WTC11 (cell line): Measurements from ENCODE around the gene ASCC1. TPM values are rescaled to one million over a fixed set of nuclear protein-coding genes. Genes with fewer than 3 reads are reported as not detected.

Experiments
- ATAC-seq: fragments of 200-7000 bp; cut with Tn5 transposase; 2 replicates; pipeline ENCODE4 v1.10.0; 2021; ENCODE audit warnings: mild to moderate bottlenecking, moderate library complexity
- CTCF ChIA-PET: fragments of 300-600 bp; sonication (Branson Sonifier 250); formaldehyde crosslinking; loops from one replicate; lab custom pipeline; 2021; ENCODE audit warnings: antibody characterized with exemption; lab: Charles Lee
- POLR2A ChIA-PET: fragments of 350-600 bp; sonication (Branson Sonifier 250); formaldehyde crosslinking; loops from one replicate; lab custom pipeline; 2021; ENCODE audit warnings: antibody characterized with exemption; lab: Charles Lee
- DNase-seq: peaks from one replicate; pipeline ENCODE4 v3.0.0; 2021; ENCODE audit warnings: low spot score
- H3K27ac Mint-ChIP-seq: 2 replicates; pipeline ENCODE4 v1.8.0; 2021; ENCODE audit warnings: mixed read lengths
- H3K27me3 Mint-ChIP-seq: 2 replicates; pipeline ENCODE4 v1.8.0; 2021; ENCODE audit warnings: low read depth, mild to moderate bottlenecking, moderate library complexity, mixed read lengths
- H3K36me3 Mint-ChIP-seq: 2 replicates; pipeline ENCODE4 v1.8.0; 2021; ENCODE audit warnings: mixed read lengths
- H3K4me1 Mint-ChIP-seq: 2 replicates; pipeline ENCODE4 v1.8.0; 2022; ENCODE audit warnings: mixed read lengths
- H3K4me3 Mint-ChIP-seq: 2 replicates; pipeline ENCODE4 v1.8.0; 2021; ENCODE audit warnings: mild to moderate bottlenecking, moderate library complexity, mixed read lengths
- H3K9me3 Mint-ChIP-seq: 2 replicates; pipeline ENCODE4 v1.8.0; 2021; ENCODE audit warnings: mixed read lengths
- CBFB ChIP-seq: sonication (generic); formaldehyde crosslinking; IDR thresholded peaks from 2 replicates; pipeline ENCODE4 v1.8.1; 2022; ENCODE audit warnings: mild to moderate bottlenecking, low read depth, missing genetic modification reagents
- CREB1 ChIP-seq: sonication (generic); formaldehyde crosslinking; IDR thresholded peaks from 2 replicates; pipeline ENCODE4 v1.8.0; 2023; ENCODE audit warnings: mild to moderate bottlenecking, missing genetic modification reagents
- CTCF ChIP-seq: fragments of 200-600 bp; IDR thresholded peaks from 2 replicates; pipeline ENCODE4 v1.8.0; 2022; ENCODE audit warnings: antibody characterized with exemption
- ESRRA ChIP-seq: sonication (generic); formaldehyde crosslinking; IDR thresholded peaks from 2 replicates; pipeline ENCODE4 v1.8.1; 2022; ENCODE audit warnings: mild to moderate bottlenecking, missing genetic modification reagents, borderline replicate concordance
- ETV6 ChIP-seq: sonication (generic); formaldehyde crosslinking; IDR thresholded peaks from 2 replicates; pipeline ENCODE4 v1.8.1; 2022; ENCODE audit warnings: mild to moderate bottlenecking, missing genetic modification reagents
- FOXP1 ChIP-seq: sonication (generic); formaldehyde crosslinking; IDR thresholded peaks from 2 replicates; pipeline ENCODE4 v1.8.0; 2022; ENCODE audit warnings: missing genetic modification reagents, mild to moderate bottlenecking, moderate library complexity, borderline replicate concordance
- GRHL2 ChIP-seq: fragments of 250-450 bp; sonication (Bioruptor Pico); IDR thresholded peaks from 2 replicates; pipeline ENCODE4 v1.8.0; 2022; ENCODE audit warnings: mild to moderate bottlenecking, moderate library complexity; ENCODE audit not compliant: insufficient replicate concordance, severe bottlenecking
- JUN ChIP-seq: sonication (generic); formaldehyde crosslinking; IDR thresholded peaks from 2 replicates; pipeline ENCODE4 v1.8.0; 2023; ENCODE audit warnings: mild to moderate bottlenecking, missing genetic modification reagents
- MXD4 ChIP-seq: fragments of 250-450 bp; sonication (Bioruptor Pico); IDR thresholded peaks from 2 replicates; pipeline ENCODE4 v1.8.0; 2021; ENCODE audit warnings: mild to moderate bottlenecking, moderate library complexity, borderline replicate concordance
- NFE2L1 ChIP-seq: sonication (generic); formaldehyde crosslinking; IDR thresholded peaks from 2 replicates; pipeline ENCODE4 v1.8.1; 2023; ENCODE audit warnings: missing genetic modification reagents
- NFYB ChIP-seq: sonication (generic); formaldehyde crosslinking; conservative IDR thresholded peaks from 2 replicates; pipeline ENCODE4 v1.8.0; 2022; ENCODE audit warnings: low read depth, missing genetic modification reagents
- NR3C1 ChIP-seq: sonication (generic); formaldehyde crosslinking; conservative IDR thresholded peaks from 2 replicates; pipeline ENCODE4 v1.8.1; 2023; ENCODE audit warnings: low read depth, mild to moderate bottlenecking, missing genetic modification reagents
- STAT6 ChIP-seq: sonication (generic); formaldehyde crosslinking; conservative IDR thresholded peaks from 2 replicates; pipeline ENCODE4 v1.8.1; 2023; ENCODE audit warnings: mild to moderate bottlenecking, low read depth, missing genetic modification reagents, moderate library complexity
- USF1 ChIP-seq: sonication (generic); formaldehyde crosslinking; IDR thresholded peaks from 2 replicates; pipeline ENCODE4 v1.8.0; 2022; ENCODE audit warnings: mild to moderate bottlenecking, missing genetic modification reagents
- ZNF416 ChIP-seq: fragments of 250-450 bp; sonication (Bioruptor Pico); IDR thresholded peaks from 2 replicates; pipeline ENCODE4 v1.9.0; 2021; ENCODE audit warnings: mild to moderate bottlenecking, inconsistent platforms
- total RNA-seq: library from RNA; stranded (reverse); gene quantifications from 3 replicates; pipeline ENCODE4 v1.2.3, GENCODE V29; 2021
- TF ChIP-seq, protein P1 (sequence below): sonication (generic); formaldehyde crosslinking; IDR thresholded peaks from 2 replicates; pipeline ENCODE4 v1.8.0; 2022; ENCODE audit warnings: mild to moderate bottlenecking, missing genetic modification reagents
- TF ChIP-seq, protein P2 (sequence below): sonication (generic); formaldehyde crosslinking; IDR thresholded peaks from 2 replicates; pipeline ENCODE4 v1.8.0; 2022; ENCODE audit warnings: mild to moderate bottlenecking, missing genetic modification reagents
- TF ChIP-seq, protein P3 (sequence below): sonication (generic); formaldehyde crosslinking; IDR thresholded peaks from 2 replicates; pipeline ENCODE4 v1.8.1; 2022; ENCODE audit warnings: low read depth, missing genetic modification reagents, borderline replicate concordance
- TF ChIP-seq, protein P4 (sequence below): sonication (generic); formaldehyde crosslinking; conservative IDR thresholded peaks from 2 replicates; pipeline ENCODE4 v1.8.1; 2022; ENCODE audit warnings: mild to moderate bottlenecking, missing genetic modification reagents

Gene ASCC1
- total RNA-seq, 1 experiment from 2014 or later = 30.4 TPM

- ATAC-seq (no peak), DNase-seq (no peak)
- Mint-ChIP-seq H3K4me3 (no peak overlapping the region), H3K4me1 (no peaks in the 10 kb centered on the region), H3K9me3 (peaks cover 17% of the 10 kb centered on the region), H3K36me3 (peaks cover 39% of the 10 kb centered on the region), H3K27ac (no peak overlapping the region), H3K27me3 (no peaks in the 10 kb centered on the region)
- TF ChIP-seq CREB1 = no peak
- TF ChIP-seq CTCF = no peak
- no peak for TF ChIP-seq USF1 (CRISPR knock-in tag)
- TF ChIP-seq JUN = no peak
- TF ChIP-seq, protein P1, sequence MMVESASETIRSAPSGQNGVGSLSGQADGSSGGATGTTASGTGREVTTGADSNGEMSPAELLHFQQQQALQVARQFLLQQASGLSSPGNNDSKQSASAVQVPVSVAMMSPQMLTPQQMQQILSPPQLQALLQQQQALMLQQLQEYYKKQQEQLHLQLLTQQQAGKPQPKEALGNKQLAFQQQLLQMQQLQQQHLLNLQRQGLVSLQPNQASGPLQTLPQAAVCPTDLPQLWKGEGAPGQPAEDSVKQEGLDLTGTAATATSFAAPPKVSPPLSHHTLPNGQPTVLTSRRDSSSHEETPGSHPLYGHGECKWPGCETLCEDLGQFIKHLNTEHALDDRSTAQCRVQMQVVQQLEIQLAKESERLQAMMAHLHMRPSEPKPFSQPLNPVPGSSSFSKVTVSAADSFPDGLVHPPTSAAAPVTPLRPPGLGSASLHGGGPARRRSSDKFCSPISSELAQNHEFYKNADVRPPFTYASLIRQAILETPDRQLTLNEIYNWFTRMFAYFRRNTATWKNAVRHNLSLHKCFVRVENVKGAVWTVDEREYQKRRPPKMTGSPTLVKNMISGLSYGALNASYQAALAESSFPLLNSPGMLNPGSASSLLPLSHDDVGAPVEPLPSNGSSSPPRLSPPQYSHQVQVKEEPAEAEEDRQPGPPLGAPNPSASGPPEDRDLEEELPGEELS (CRISPR knock-in tag) = no peak
- TF ChIP-seq NFYB (CRISPR knock-in tag) = no peak
- no peak for TF ChIP-seq CBFB (CRISPR knock-in tag)
- TF ChIP-seq NR3C1 (CRISPR knock-in tag) = no peak
- TF ChIP-seq NFE2L1 (CRISPR knock-in tag) = no peak
- TF ChIP-seq, protein P2, sequence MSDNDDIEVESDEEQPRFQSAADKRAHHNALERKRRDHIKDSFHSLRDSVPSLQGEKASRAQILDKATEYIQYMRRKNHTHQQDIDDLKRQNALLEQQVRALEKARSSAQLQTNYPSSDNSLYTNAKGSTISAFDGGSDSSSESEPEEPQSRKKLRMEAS = no peak
- TF ChIP-seq ZNF416 = no peak
- no peak for TF ChIP-seq STAT6 (CRISPR knock-in tag)
- TF ChIP-seq ETV6 = no peak
- TF ChIP-seq GRHL2 (CRISPR knock-in tag) = no peak
- no peak for TF ChIP-seq MXD4 (CRISPR knock-in tag)
- TF ChIP-seq ESRRA (CRISPR knock-in tag) = no peak
- TF ChIP-seq, protein P3, sequence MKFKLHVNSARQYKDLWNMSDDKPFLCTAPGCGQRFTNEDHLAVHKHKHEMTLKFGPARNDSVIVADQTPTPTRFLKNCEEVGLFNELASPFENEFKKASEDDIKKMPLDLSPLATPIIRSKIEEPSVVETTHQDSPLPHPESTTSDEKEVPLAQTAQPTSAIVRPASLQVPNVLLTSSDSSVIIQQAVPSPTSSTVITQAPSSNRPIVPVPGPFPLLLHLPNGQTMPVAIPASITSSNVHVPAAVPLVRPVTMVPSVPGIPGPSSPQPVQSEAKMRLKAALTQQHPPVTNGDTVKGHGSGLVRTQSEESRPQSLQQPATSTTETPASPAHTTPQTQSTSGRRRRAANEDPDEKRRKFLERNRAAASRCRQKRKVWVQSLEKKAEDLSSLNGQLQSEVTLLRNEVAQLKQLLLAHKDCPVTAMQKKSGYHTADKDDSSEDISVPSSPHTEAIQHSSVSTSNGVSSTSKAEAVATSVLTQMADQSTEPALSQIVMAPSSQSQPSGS (CRISPR knock-in tag) = no peak
- TF ChIP-seq, protein P4, sequence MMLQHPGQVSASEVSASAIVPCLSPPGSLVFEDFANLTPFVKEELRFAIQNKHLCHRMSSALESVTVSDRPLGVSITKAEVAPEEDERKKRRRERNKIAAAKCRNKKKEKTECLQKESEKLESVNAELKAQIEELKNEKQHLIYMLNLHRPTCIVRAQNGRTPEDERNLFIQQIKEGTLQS (CRISPR knock-in tag) = no peak
- TF ChIP-seq FOXP1 (CRISPR knock-in tag) = no peak
- CTCF ChIA-PET = no interaction called here
- POLR2A ChIA-PET = no interaction called here
Measured at GRCh38 chr10:72184156-72184555, 31.9 kb downstream of the ASCC1 start.
